Mesendoderm (in vitro differentiated cells): ENCODE results near the gene HIPK3.
"Not testable (repeated sequence)": the region's sequence is repeated elsewhere in the genome, so short reads cannot be mapped to it uniquely, and the experiment has no call there.

Source experiments
- DNase-seq: peaks from one replicate; pipeline ENCODE4 v3.0.0; 2013
- H2AK5ac ChIP-seq: 2 replicates; pipeline ENCODE4 v1.6.1; 2013; ENCODE audit warnings: low read length, inconsistent platforms
- H2BK120ac ChIP-seq: 2 replicates; pipeline ENCODE4 v1.6.1; 2013; ENCODE audit warnings: low read depth, mild to moderate bottlenecking, low read length, moderate library complexity, mixed read lengths
- H2BK15ac ChIP-seq: replicated peaks from 2 replicates; pipeline ENCODE4 v1.6.1; 2013; ENCODE audit warnings: low read depth, mild to moderate bottlenecking, moderate library complexity
- H2BK5ac ChIP-seq: 2 replicates; pipeline ENCODE4 v1.6.1; 2013; ENCODE audit warnings: low read length, inconsistent platforms
- H3K18ac ChIP-seq: 2 replicates; pipeline ENCODE4 v1.6.1; 2013; ENCODE audit warnings: mild to moderate bottlenecking, low read length, mixed read lengths
- H3K23ac ChIP-seq: one replicate; pipeline ENCODE4 v1.6.1; 2013; ENCODE audit warnings: low read length
- H3K27ac ChIP-seq: 2 replicates; pipeline ENCODE4 v1.5.1; 2013; ENCODE audit warnings: low read depth, mild to moderate bottlenecking, inconsistent platforms, low read length, moderate library complexity
- H3K27me3 ChIP-seq: 2 replicates; pipeline ENCODE4 v1.6.1; 2013; ENCODE audit warnings: low read length, control low read depth, mild to moderate bottlenecking, inconsistent platforms; ENCODE audit not compliant: insufficient read depth, poor library complexity
- H3K36me3 ChIP-seq: 2 replicates; pipeline ENCODE4 v1.6.1; 2013; ENCODE audit warnings: low read length, inconsistent platforms; ENCODE audit not compliant: control insufficient read depth, insufficient read depth
- H3K4ac ChIP-seq: one replicate; pipeline ENCODE4 v1.6.1; 2013; ENCODE audit warnings: low read depth, mild to moderate bottlenecking, low read length, moderate library complexity
- H3K4me1 ChIP-seq: 2 replicates; pipeline ENCODE4 v1.6.1; 2013; ENCODE audit warnings: low read depth, low read length, inconsistent platforms; ENCODE audit not compliant: control insufficient read depth
- H3K4me2 ChIP-seq: 2 replicates; pipeline ENCODE4 v1.6.1; 2013; ENCODE audit warnings: low read length
- H3K4me3 ChIP-seq: 2 replicates; pipeline ENCODE4 v1.5.1; 2013; ENCODE audit warnings: mild to moderate bottlenecking, low read length
- H3K56ac ChIP-seq: one replicate; pipeline ENCODE4 v1.6.1; 2013; ENCODE audit warnings: low read length
- H3K79me1 ChIP-seq: 2 replicates; pipeline ENCODE4 v1.6.1; 2013; ENCODE audit warnings: low read length, inconsistent platforms
- H3K79me2 ChIP-seq: 2 replicates; pipeline ENCODE4 v1.6.1; 2013; ENCODE audit warnings: mild to moderate bottlenecking, low read length; ENCODE audit not compliant: control insufficient read depth, insufficient read depth
- H3K9ac ChIP-seq: 2 replicates; pipeline ENCODE4 v1.6.1; 2013; ENCODE audit warnings: low read length, inconsistent platforms
- H4K5ac ChIP-seq: one replicate; pipeline ENCODE4 v1.6.1; 2013; ENCODE audit warnings: low read length
- H4K8ac ChIP-seq: one replicate; pipeline ENCODE4 v1.6.1; 2013; ENCODE audit warnings: low read depth, mild to moderate bottlenecking, control low read depth, low read length, moderate library complexity
- WGBS: extraction: QIAGEN DNeasy Blood & Tissue Kit; methylation state at CpG from one replicate; pipeline ENCODE4 v1.1.7; 2013; ENCODE audit warnings: low lambda C conversion rate, missing lambda C conversion rate; ENCODE audit not compliant: insufficient coverage; ENCODE audit errors: extremely low coverage; 5-methylcytosine and 5-hydroxymethylcytosine counted together

The HIPK3 gene

GRCh38 chr11:33261350-33261749 is 4.2 kb downstream of the HIPK3 start:
- not testable (repeated sequence) for H4K8ac ChIP-seq, H2AK5ac ChIP-seq, H3K56ac ChIP-seq, H3K27ac ChIP-seq, H3K79me1 ChIP-seq, H3K18ac ChIP-seq, H3K4me1 ChIP-seq, H3K36me3 ChIP-seq, H3K9ac ChIP-seq, H3K23ac ChIP-seq, H3K4me2 ChIP-seq, H4K5ac ChIP-seq, H2BK120ac ChIP-seq, H3K27me3 ChIP-seq, DNase-seq, H2BK15ac ChIP-seq, H3K4me3 ChIP-seq, H2BK5ac ChIP-seq, H3K4ac ChIP-seq
- WGBS, result no CpG with 5 or more reads among the region's 1 CpG
- H3K79me2 ChIP-seq, result peaks cover 32% of the 10 kb centered on the region

GRCh38 chr11:33262011-33262645 is 4.9 kb downstream of the HIPK3 start:
- no peak overlapping the region for H3K4me3 ChIP-seq
- no peaks in the 10 kb centered on the region for H3K27me3 ChIP-seq
- no peak overlapping the region for H3K18ac ChIP-seq
- H3K79me1 ChIP-seq, result peaks cover 3% of the 10 kb centered on the region
- H3K36me3 ChIP-seq, result no peaks in the 10 kb centered on the region
- no peak overlapping the region for H3K4ac ChIP-seq
- no peak overlapping the region for H3K4me2 ChIP-seq
- H3K56ac ChIP-seq, result no peak overlapping the region
- no peaks in the 10 kb centered on the region for H3K4me1 ChIP-seq
- no peak for DNase-seq
- no peak overlapping the region for H3K9ac ChIP-seq
- H3K79me2 ChIP-seq, result peaks cover 34% of the 10 kb centered on the region
- H4K8ac ChIP-seq, result no peak overlapping the region
- H2BK120ac ChIP-seq, result no peak overlapping the region
- H4K5ac ChIP-seq, result no peak overlapping the region
- H2BK15ac ChIP-seq, result no peak overlapping the region
- H2BK5ac ChIP-seq, result no peak overlapping the region
- H2AK5ac ChIP-seq, result no peak overlapping the region
- H3K27ac ChIP-seq, result no peak overlapping the region
- no peak overlapping the region for H3K23ac ChIP-seq

- no peak overlapping the region for H3K18ac ChIP-seq
- WGBS, result no CpG with 5 or more reads among the region's 2 CpGs
- H3K27me3 ChIP-seq, result no peaks in the 10 kb centered on the region
- H3K4ac ChIP-seq, result no peak overlapping the region
- no peak overlapping the region for H4K5ac ChIP-seq
- no peak overlapping the region for H4K8ac ChIP-seq
- no peak overlapping the region for H2BK15ac ChIP-seq
- H3K4me2 ChIP-seq, result no peak overlapping the region
- H2BK5ac ChIP-seq, result no peak overlapping the region
- no peaks in the 10 kb centered on the region for H3K36me3 ChIP-seq
- no peak for DNase-seq
- H2AK5ac ChIP-seq, result no peak overlapping the region
- no peak overlapping the region for H2BK120ac ChIP-seq
- peaks cover 3% of the 10 kb centered on the region for H3K79me1 ChIP-seq
- H3K9ac ChIP-seq, result no peak overlapping the region
- H3K4me1 ChIP-seq, result no peaks in the 10 kb centered on the region
- no peak overlapping the region for H3K27ac ChIP-seq
- peaks cover 34% of the 10 kb centered on the region for H3K79me2 ChIP-seq
- H3K56ac ChIP-seq, result no peak overlapping the region
- H3K23ac ChIP-seq, result no peak overlapping the region
- H3K4me3 ChIP-seq, result no peak overlapping the region
Measured at GRCh38 chr11:33263549-33263948, 6.4 kb downstream of the HIPK3 start.

GRCh38 chr11:33264926-33265325 is 7.7 kb downstream of the HIPK3 start:
- no peak overlapping the region for H3K56ac ChIP-seq
- H4K8ac ChIP-seq, result no peak overlapping the region
- H3K4me1 ChIP-seq, result no peaks in the 10 kb centered on the region
- no peak overlapping the region for H2AK5ac ChIP-seq
- no peak overlapping the region for H3K4me2 ChIP-seq
- H2BK120ac ChIP-seq, result no peak overlapping the region
- H2BK15ac ChIP-seq, result no peak overlapping the region
- no peaks in the 10 kb centered on the region for H3K36me3 ChIP-seq
- no peak overlapping the region for H3K23ac ChIP-seq
- H4K5ac ChIP-seq, result no peak overlapping the region
- H3K9ac ChIP-seq, result no peak overlapping the region
- DNase-seq, result no peak
- H3K79me2 ChIP-seq, result peaks cover 32% of the 10 kb centered on the region
- H3K79me1 ChIP-seq, result peaks cover 3% of the 10 kb centered on the region
- H2BK5ac ChIP-seq, result no peak overlapping the region
- H3K4me3 ChIP-seq, result no peak overlapping the region
- no peak overlapping the region for H3K18ac ChIP-seq
- no peak overlapping the region for H3K4ac ChIP-seq
- H3K27me3 ChIP-seq, result no peaks in the 10 kb centered on the region
- no peak overlapping the region for H3K27ac ChIP-seq

- H3K9ac ChIP-seq, result no peak overlapping the region
- no peak overlapping the region for H3K4me2 ChIP-seq
- H3K27me3 ChIP-seq, result no peaks in the 10 kb centered on the region
- H2BK15ac ChIP-seq, result no peak overlapping the region
- H4K8ac ChIP-seq, result no peak overlapping the region
- peaks cover 29% of the 10 kb centered on the region for H3K79me2 ChIP-seq
- H3K23ac ChIP-seq, result no peak overlapping the region
- no CpG with 5 or more reads among the region's 8 CpGs for WGBS
- H2BK120ac ChIP-seq, result no peak overlapping the region
- no peak overlapping the region for H3K18ac ChIP-seq
- H3K4ac ChIP-seq, result no peak overlapping the region
- H3K36me3 ChIP-seq, result no peaks in the 10 kb centered on the region
- no peak overlapping the region for H4K5ac ChIP-seq
- no peak overlapping the region for H2BK5ac ChIP-seq
- peak; percentile 75 for DNase-seq
- no peaks in the 10 kb centered on the region for H3K4me1 ChIP-seq
- no peak overlapping the region for H2AK5ac ChIP-seq
- H3K79me1 ChIP-seq, result peaks cover 5% of the 10 kb centered on the region
- no peak overlapping the region for H3K27ac ChIP-seq
- no peak overlapping the region for H3K56ac ChIP-seq
- H3K4me3 ChIP-seq, result no peak overlapping the region
Measured at GRCh38 chr11:33266393-33267215, 9.4 kb downstream of the HIPK3 start.
